Mesenchymal stem cell (in vitro differentiated cells and primary cell): ENCODE data around the gene BAX.

Experiments used
- DNase-seq: peaks from one replicate; pipeline ENCODE4 v3.0.0-alpha.2; 2013
- H2AFZ ChIP-seq: one replicate; pipeline ENCODE4 v1.6.1; 2013; ENCODE audit warnings: low read depth, mild to moderate bottlenecking, control low read depth, inconsistent platforms, low read length, moderate library complexity
- H2AK5ac ChIP-seq: 2 replicates; pipeline ENCODE4 v1.6.1; 2013; ENCODE audit warnings: low read length, moderate library complexity, mild to moderate bottlenecking, inconsistent platforms; ENCODE audit not compliant: severe bottlenecking
- H2BK120ac ChIP-seq: one replicate; pipeline ENCODE4 v1.6.1; 2013; ENCODE audit warnings: low read depth, mild to moderate bottlenecking, inconsistent platforms, low read length, moderate library complexity
- H2BK12ac ChIP-seq, 2 experiments: one replicate each; pipeline ENCODE4 v1.6.1; 2013; ENCODE audit warnings: inconsistent platforms in 2 of 2, low read length in 2 of 2, mild to moderate bottlenecking in 2 of 2, moderate library complexity in 2 of 2, control low read depth in 1 of 2
- H2BK15ac ChIP-seq: one replicate; pipeline ENCODE4 v1.6.1; 2013; ENCODE audit warnings: mild to moderate bottlenecking, low read depth, inconsistent platforms; ENCODE audit not compliant: poor library complexity, severe bottlenecking
- H2BK5ac ChIP-seq: 2 replicates; pipeline ENCODE4 v1.6.1; 2013; ENCODE audit warnings: low read depth, mild to moderate bottlenecking, low read length, control low read depth, inconsistent platforms; ENCODE audit not compliant: poor library complexity, severe bottlenecking
- H3K14ac ChIP-seq, 2 experiments: one replicate each; pipeline ENCODE4 v1.6.1; 2013; ENCODE audit warnings: inconsistent platforms in 2 of 2, low read length in 2 of 2, control low read depth in 1 of 2, mild to moderate bottlenecking in 1 of 2, moderate library complexity in 1 of 2
- H3K18ac ChIP-seq, 2 experiments: one replicate each; pipeline ENCODE4 v1.6.1; 2013; ENCODE audit warnings: inconsistent platforms in 2 of 2, low read length in 2 of 2, control low read depth in 1 of 2, low read depth in 1 of 2, mild to moderate bottlenecking in 1 of 2
- H3K23ac ChIP-seq, 2 experiments: one replicate each; pipeline ENCODE4 v1.6.1; 2013; ENCODE audit warnings: inconsistent platforms in 2 of 2, low read length in 2 of 2, mild to moderate bottlenecking in 2 of 2, moderate library complexity in 2 of 2, control low read depth in 1 of 2
- H3K27ac ChIP-seq: 2 replicates; pipeline ENCODE4 v1.5.1; 2013; ENCODE audit warnings: mild to moderate bottlenecking, moderate library complexity, low read length, control low read depth, inconsistent platforms; ENCODE audit not compliant: poor library complexity, severe bottlenecking
- H3K27me3 ChIP-seq, 2 experiments: 2 replicates each; pipeline versions ENCODE4 v1.6.1 to v1.7.0; 2013; ENCODE audit warnings: low read length in 2 of 2, mild to moderate bottlenecking in 2 of 2, moderate library complexity in 2 of 2, control low read depth in 1 of 2, inconsistent platforms in 1 of 2; ENCODE audit not compliant: control insufficient read depth in 1 of 2, insufficient read depth in 1 of 2
- H3K36me3 ChIP-seq, 2 experiments: 2 replicates each; pipeline versions ENCODE4 v1.6.1 to v1.7.0; 2013; ENCODE audit warnings: low read length in 2 of 2, control low read depth in 1 of 2, inconsistent platforms in 1 of 2, low read depth in 1 of 2, mild to moderate bottlenecking in 1 of 2; ENCODE audit not compliant: insufficient read depth in 2 of 2, control insufficient read depth in 1 of 2
- H3K4ac ChIP-seq, 2 experiments: one replicate each; pipeline ENCODE4 v1.6.1; 2013; ENCODE audit warnings: inconsistent platforms in 2 of 2, low read length in 2 of 2, mild to moderate bottlenecking in 2 of 2, moderate library complexity in 2 of 2, control low read depth in 1 of 2, low read depth in 1 of 2
- H3K4me1 ChIP-seq: 2 replicates; pipeline ENCODE4 v1.6.1; 2013; ENCODE audit warnings: low read depth, low read length, control low read depth; ENCODE audit not compliant: control insufficient read depth, insufficient read depth
- H3K4me2 ChIP-seq: 2 replicates; pipeline ENCODE4 v1.6.1; 2013; ENCODE audit warnings: low read length, mild to moderate bottlenecking, inconsistent platforms; ENCODE audit not compliant: poor library complexity, severe bottlenecking
- H3K4me3 ChIP-seq, 2 experiments: 2 replicates each; pipeline versions ENCODE4 v1.5.1 to v1.7.0; 2013; ENCODE audit warnings: low read length in 2 of 2, mild to moderate bottlenecking in 2 of 2, control low read depth in 1 of 2, low read depth in 1 of 2; ENCODE audit not compliant: insufficient read depth in 1 of 2
- H3K79me1 ChIP-seq: replicated peaks from 2 replicates; pipeline ENCODE4 v1.6.1; 2013; ENCODE audit warnings: mild to moderate bottlenecking, control low read depth, low read length, inconsistent platforms; ENCODE audit not compliant: poor library complexity, severe bottlenecking
- H3K9ac ChIP-seq: 2 replicates; pipeline ENCODE4 v1.7.0; 2013; ENCODE audit warnings: mild to moderate bottlenecking, low read length, moderate library complexity
- H3K9me3 ChIP-seq: 2 replicates; pipeline ENCODE4 v1.7.0; 2013; ENCODE audit warnings: mild to moderate bottlenecking, low read length; ENCODE audit not compliant: control insufficient read depth
- H4K8ac ChIP-seq: one replicate; pipeline ENCODE4 v1.6.1; 2013; ENCODE audit warnings: inconsistent platforms, mild to moderate bottlenecking, low read length, moderate library complexity
- H4K91ac ChIP-seq: one replicate; pipeline ENCODE4 v1.6.1; 2013; ENCODE audit warnings: mild to moderate bottlenecking, low read length, inconsistent platforms
- WGBS: methylation state at CpG from one replicate; pipeline ENCODE4 v1.1.7; 2013; ENCODE audit warnings: mixed read lengths; 5-methylcytosine and 5-hydroxymethylcytosine counted together

Gene BAX

DNA sequence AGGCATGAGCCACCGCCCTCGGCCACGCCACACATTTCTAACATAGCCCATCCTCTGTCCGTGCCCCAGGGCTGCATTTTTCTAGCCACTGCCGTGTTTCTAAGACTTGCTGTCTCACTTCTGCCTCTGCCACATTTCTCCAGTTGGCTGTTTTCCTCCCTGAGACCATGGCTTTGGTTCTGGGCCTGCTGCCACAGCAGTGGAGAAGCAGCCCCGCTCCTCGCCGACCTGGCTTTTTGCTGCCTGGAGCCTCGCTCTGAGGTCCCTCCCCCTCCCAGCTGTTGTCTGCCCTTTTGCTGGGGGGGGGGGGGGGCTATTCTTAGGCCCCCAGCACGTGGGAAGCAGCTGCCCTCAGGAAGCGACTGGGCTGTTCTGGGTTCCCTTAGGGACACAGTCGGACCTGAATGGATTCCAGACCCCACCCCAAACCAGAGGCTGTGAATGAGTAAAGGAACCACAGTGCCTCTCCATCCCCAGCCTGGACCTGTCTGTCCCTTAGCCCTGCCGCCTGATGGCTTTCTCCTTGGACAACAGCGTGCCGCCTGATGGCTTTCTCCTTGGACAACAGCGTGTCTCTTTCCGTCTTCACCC is 35.1 kb downstream of the BAX start:
- H3K18ac ChIP-seq: no peak overlapping the region
- WGBS: 92% methylated on average over 17 of the region's 17 CpGs
- H3K36me3 ChIP-seq: peaks cover 49 to 59% of the 10 kb centered on the region in 2 experiments
- no peaks in the 10 kb centered on the region for H3K27me3 ChIP-seq
- H2BK5ac ChIP-seq: no peak overlapping the region
- no peak overlapping the region for H3K4me3 ChIP-seq
- H2AFZ ChIP-seq: no peak overlapping the region
- H3K9ac ChIP-seq: peak overlapping the region; percentile 44
- no peak overlapping the region for H3K4ac ChIP-seq
- H4K91ac ChIP-seq: no peak overlapping the region
- no peak overlapping the region for H3K27ac ChIP-seq
- H2BK15ac ChIP-seq: no peak overlapping the region
- no peak overlapping the region for H2BK120ac ChIP-seq
- no peak overlapping the region for H2BK12ac ChIP-seq
- peaks cover 21% of the 10 kb centered on the region for H3K4me1 ChIP-seq
- DNase-seq: no peak
- H3K79me1 ChIP-seq: peaks cover 36% of the 10 kb centered on the region
- H2AK5ac ChIP-seq: no peak overlapping the region
- no peaks in the 10 kb centered on the region for H3K9me3 ChIP-seq
- no peak overlapping the region for H3K14ac ChIP-seq
- H3K23ac ChIP-seq: no peak overlapping the region
- no peak overlapping the region for H3K4me2 ChIP-seq
- no peak overlapping the region for H4K8ac ChIP-seq

DNA sequence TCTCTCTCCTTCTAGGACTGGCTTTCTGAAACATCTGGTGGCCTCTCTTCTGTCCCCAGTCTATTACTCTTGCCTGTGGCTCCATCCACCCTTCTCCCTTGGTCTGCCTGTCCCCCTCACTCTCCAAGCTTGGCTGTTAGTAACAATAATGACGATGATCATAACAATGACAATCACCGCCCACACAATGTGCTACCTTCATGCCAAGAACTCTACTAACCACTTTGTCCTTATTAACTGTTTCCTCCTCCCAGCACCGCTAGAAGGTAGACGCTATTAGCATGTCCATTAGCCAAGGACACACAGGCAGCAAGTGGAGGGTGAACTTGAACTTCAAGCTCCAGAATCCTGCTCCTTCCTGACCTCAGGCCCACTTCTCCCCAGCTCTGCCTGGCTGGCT is 35.7 kb downstream of the BAX start:
- 84% methylated on average over 4 of the region's 4 CpGs for WGBS
- no peak overlapping the region for H4K8ac ChIP-seq
- no peak overlapping the region for H3K4me2 ChIP-seq
- peak overlapping the region; percentile 44 for H3K9ac ChIP-seq
- H3K23ac ChIP-seq: no peak overlapping the region
- no peaks in the 10 kb centered on the region for H3K27me3 ChIP-seq
- peak overlapping the region in 1 of 2 experiments; percentile 97 for H3K4me3 ChIP-seq
- H3K4me1 ChIP-seq: peaks cover 25% of the 10 kb centered on the region
- H3K9me3 ChIP-seq: no peaks in the 10 kb centered on the region
- H3K4ac ChIP-seq: no peak overlapping the region
- H3K36me3 ChIP-seq: peaks cover 43 to 53% of the 10 kb centered on the region in 2 experiments
- no peak overlapping the region for H2BK15ac ChIP-seq
- peaks cover 32% of the 10 kb centered on the region for H3K79me1 ChIP-seq
- no peak overlapping the region for H2BK120ac ChIP-seq
- H3K14ac ChIP-seq: no peak overlapping the region
- H2AK5ac ChIP-seq: no peak overlapping the region
- H2BK5ac ChIP-seq: no peak overlapping the region
- no peak overlapping the region for H2BK12ac ChIP-seq
- no peak overlapping the region for H2AFZ ChIP-seq
- H3K27ac ChIP-seq: no peak overlapping the region
- no peak overlapping the region for H4K91ac ChIP-seq
- H3K18ac ChIP-seq: no peak overlapping the region
- DNase-seq: no peak

- H3K9me3 ChIP-seq: no peaks in the 10 kb centered on the region
- peak overlapping the region in 1 of 2 experiments; percentile 97 for H3K4me3 ChIP-seq
- H2BK15ac ChIP-seq: peak overlapping the region; percentile 67
- no peak overlapping the region for H2BK12ac ChIP-seq
- H3K36me3 ChIP-seq: peaks cover 36 to 46% of the 10 kb centered on the region in 2 experiments
- 93% methylated on average over 22 of the region's 22 CpGs for WGBS
- H3K79me1 ChIP-seq: peaks cover 29% of the 10 kb centered on the region
- H3K27me3 ChIP-seq: no peaks in the 10 kb centered on the region
- DNase-seq: no peak
- no peak overlapping the region for H3K18ac ChIP-seq
- H4K8ac ChIP-seq: peak overlapping the region; percentile 24
- H2AK5ac ChIP-seq: no peak overlapping the region
- no peak overlapping the region for H3K14ac ChIP-seq
- no peak overlapping the region for H3K27ac ChIP-seq
- no peak overlapping the region for H2BK5ac ChIP-seq
- no peak overlapping the region for H2AFZ ChIP-seq
- no peak overlapping the region for H2BK120ac ChIP-seq
- peak overlapping the region; percentile 71 for H4K91ac ChIP-seq
- no peak overlapping the region for H3K4me2 ChIP-seq
- H3K4me1 ChIP-seq: peaks cover 25% of the 10 kb centered on the region
- no peak overlapping the region for H3K4ac ChIP-seq
- peak overlapping the region; percentile 97 for H3K9ac ChIP-seq
- no peak overlapping the region for H3K23ac ChIP-seq
Observed at GRCh38 chr19:48991011-48991609, 36.4 kb downstream of the BAX start.

DNA sequence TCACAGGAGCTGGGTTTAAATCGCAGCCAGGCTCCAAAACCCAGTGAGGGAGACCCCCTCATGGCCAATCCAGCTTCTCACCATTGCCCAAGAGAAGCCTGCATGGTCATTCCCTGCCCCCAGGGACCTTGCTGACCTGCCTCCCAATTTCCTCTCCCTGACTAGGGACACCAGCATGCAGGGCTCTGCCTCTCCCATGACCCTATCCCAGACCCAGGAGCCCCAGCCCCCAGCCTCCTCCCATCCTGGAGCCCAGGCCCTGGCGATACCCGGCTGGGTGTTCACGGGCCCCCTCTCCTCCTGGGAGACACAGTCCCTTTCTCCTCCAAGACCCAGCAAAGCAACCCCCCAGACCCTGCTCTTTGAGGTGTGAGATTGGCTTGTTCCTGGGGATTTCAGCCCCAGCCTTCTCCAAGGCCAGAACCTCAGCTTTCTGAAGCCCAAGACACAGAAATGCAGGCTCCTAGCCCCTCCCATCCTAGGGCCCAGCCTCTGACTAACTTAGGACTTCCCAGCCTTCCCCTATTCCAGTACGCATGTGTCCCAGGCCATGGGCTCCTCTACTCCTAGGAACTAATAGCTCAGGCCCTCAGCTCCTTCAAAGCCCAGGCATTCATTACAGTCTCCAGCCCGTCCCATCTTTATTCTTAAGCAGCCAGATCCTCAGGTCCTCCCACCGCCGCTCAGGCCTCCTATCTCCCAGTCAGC is 37.4 kb downstream of the BAX start:
- Histone ChIP-seq H3K9ac (peak overlapping the region; percentile 97), H2AFZ (no peak overlapping the region), H3K4ac (peak overlapping the region; percentile 0 to 74), H3K23ac (peak overlapping the region in 1 of 2 experiments; percentile 27), H3K27ac (peak overlapping the region; percentile 78), H3K4me1 (peaks cover 25% of the 10 kb centered on the region), H2BK120ac (no peak overlapping the region), H2BK15ac (no peak overlapping the region), H3K18ac (peak overlapping the region; percentile 24 to 67), H3K36me3 (peaks cover 27 to 39% of the 10 kb centered on the region in 2 experiments), H3K79me1 (peaks cover 25% of the 10 kb centered on the region), H4K91ac (no peak overlapping the region), H2BK12ac (no peak overlapping the region), H3K4me3 (peak overlapping the region; percentile 75 to 97), H4K8ac (no peak overlapping the region), H2BK5ac (no peak overlapping the region), H2AK5ac (peak overlapping the region; percentile 3), H3K27me3 (no peaks in the 10 kb centered on the region), H3K14ac (peak overlapping the region in 1 of 2 experiments; percentile 97), H3K9me3 (no peaks in the 10 kb centered on the region), H3K4me2 (peak overlapping the region; percentile 87)
- 44% methylated on average over 8 of the region's 8 CpGs for WGBS
- peak; percentile 91 for DNase-seq
